SK-N-SH treated with all-trans-retinoic acid at 6 μM for 48 hours (cell line): Measurements from ENCODE around the gene DIP2C.

ENCODE experiments used
- ATAC-seq: fragments of 200-7000 bp; cut with Tn5 transposase; 3 replicates; pipeline ENCODE4 v1.9.1; 2020; ENCODE audit warnings: mild to moderate bottlenecking, moderate library complexity
- ARNTL ChIP-seq: fragments of 450-650 bp; formaldehyde crosslinking; IDR thresholded peaks from 2 replicates; pipeline ENCODE4 v1.5.0; 2020; ENCODE audit warnings: low read depth, mild to moderate bottlenecking, moderate library complexity, borderline replicate concordance
- BACH2 ChIP-seq: fragments of 250-450 bp; sonication (Bioruptor Pico); IDR thresholded peaks from 2 replicates; pipeline ENCODE4 v1.9.0; 2021; ENCODE audit warnings: mild to moderate bottlenecking, borderline replicate concordance
- CREB5 ChIP-seq: fragments of 250-450 bp; sonication (Bioruptor Pico); IDR thresholded peaks from 2 replicates; pipeline ENCODE4 v1.5.1; 2020; ENCODE audit warnings: low read depth, mild to moderate bottlenecking, moderate library complexity
- ESRRG ChIP-seq: fragments of 250-450 bp; sonication (Bioruptor Pico); IDR thresholded peaks from 2 replicates; pipeline ENCODE4 v1.6.1; 2021; ENCODE audit warnings: mild to moderate bottlenecking
- GLIS3 ChIP-seq: fragments of 250-450 bp; sonication (Bioruptor Pico); IDR thresholded peaks from 2 replicates; pipeline ENCODE4 v1.5.0; 2020; ENCODE audit warnings: mild to moderate bottlenecking, moderate library complexity
- ISL1 ChIP-seq: fragments of 250-450 bp; sonication (Bioruptor Pico); IDR thresholded peaks from 2 replicates; pipeline ENCODE4 v2.1.2; 2022; ENCODE audit warnings: mild to moderate bottlenecking, moderate library complexity
- OSR1 ChIP-seq: fragments of 250-450 bp; sonication (Bioruptor Pico); IDR thresholded peaks from 2 replicates; pipeline ENCODE4 v1.8.0; 2022; ENCODE audit warnings: moderate library complexity, mild to moderate bottlenecking, inconsistent platforms
- PATZ1 ChIP-seq: fragments of 250-450 bp; sonication (Bioruptor Pico); IDR thresholded peaks from 2 replicates; pipeline ENCODE4 v1.8.0; 2020; ENCODE audit warnings: mild to moderate bottlenecking, moderate library complexity, borderline replicate concordance
- POU6F1 ChIP-seq: fragments of 250-450 bp; sonication (Bioruptor Pico); IDR thresholded peaks from 2 replicates; pipeline ENCODE4 v1.8.0; 2021; ENCODE audit warnings: low read depth, mild to moderate bottlenecking, moderate library complexity, borderline replicate concordance
- PPARA ChIP-seq: fragments of 250-450 bp; sonication (Bioruptor Pico); IDR thresholded peaks from 2 replicates; pipeline ENCODE4 v1.5.0; 2020; ENCODE audit warnings: mild to moderate bottlenecking, borderline replicate concordance
- RARB ChIP-seq: fragments of 250-450 bp; sonication (Bioruptor Pico); IDR thresholded peaks from 2 replicates; pipeline ENCODE4 v1.8.0; 2021; ENCODE audit warnings: mild to moderate bottlenecking, moderate library complexity
- SNAI2 ChIP-seq: fragments of 250-450 bp; sonication (Bioruptor Pico); IDR thresholded peaks from 2 replicates; pipeline ENCODE4 v1.5.0; 2020; ENCODE audit warnings: mild to moderate bottlenecking, moderate library complexity
- TCF4 ChIP-seq: fragments of 250-450 bp; sonication (Bioruptor Pico); IDR thresholded peaks from 2 replicates; pipeline ENCODE4 v1.8.0; 2021; ENCODE audit warnings: mild to moderate bottlenecking, moderate library complexity, borderline replicate concordance
- TOX ChIP-seq: fragments of 250-450 bp; sonication (Bioruptor Pico); IDR thresholded peaks from 2 replicates; pipeline ENCODE4 v1.8.0; 2021; ENCODE audit warnings: mild to moderate bottlenecking, moderate library complexity, borderline replicate concordance
- ZC3H10 ChIP-seq: fragments of 250-450 bp; sonication (Bioruptor Pico); IDR thresholded peaks from 2 replicates; pipeline ENCODE4 v1.5.1; 2021; ENCODE audit warnings: mild to moderate bottlenecking, moderate library complexity
- ZFP3 ChIP-seq: fragments of 250-450 bp; sonication (Bioruptor Pico); IDR thresholded peaks from 2 replicates; pipeline ENCODE4 v1.5.0; 2020; ENCODE audit warnings: mild to moderate bottlenecking, moderate library complexity
- ZFP30 ChIP-seq: fragments of 450-650 bp; formaldehyde crosslinking; IDR thresholded peaks from 2 replicates; pipeline ENCODE4 v1.5.0; 2022; ENCODE audit warnings: mild to moderate bottlenecking, moderate library complexity
- ZNF70 ChIP-seq: fragments of 450-650 bp; formaldehyde crosslinking; IDR thresholded peaks from 2 replicates; pipeline ENCODE4 v1.5.0; 2020; ENCODE audit warnings: mild to moderate bottlenecking, moderate library complexity
- ZNF8 ChIP-seq: fragments of 450-650 bp; formaldehyde crosslinking; IDR thresholded peaks from 2 replicates; pipeline ENCODE4 v1.5.0; 2020; ENCODE audit warnings: mild to moderate bottlenecking, moderate library complexity
- TF ChIP-seq, protein P1 (sequence below): fragments of 250-450 bp; sonication (Bioruptor Pico); IDR thresholded peaks from 2 replicates; pipeline ENCODE4 v1.5.0; 2020; ENCODE audit warnings: mild to moderate bottlenecking, moderate library complexity
- TF ChIP-seq, protein P2 (sequence below): fragments of 250-450 bp; sonication (Bioruptor Pico); IDR thresholded peaks from 2 replicates; pipeline ENCODE4 v1.5.1; 2021; ENCODE audit warnings: mild to moderate bottlenecking, moderate library complexity

The DIP2C gene

DNA sequence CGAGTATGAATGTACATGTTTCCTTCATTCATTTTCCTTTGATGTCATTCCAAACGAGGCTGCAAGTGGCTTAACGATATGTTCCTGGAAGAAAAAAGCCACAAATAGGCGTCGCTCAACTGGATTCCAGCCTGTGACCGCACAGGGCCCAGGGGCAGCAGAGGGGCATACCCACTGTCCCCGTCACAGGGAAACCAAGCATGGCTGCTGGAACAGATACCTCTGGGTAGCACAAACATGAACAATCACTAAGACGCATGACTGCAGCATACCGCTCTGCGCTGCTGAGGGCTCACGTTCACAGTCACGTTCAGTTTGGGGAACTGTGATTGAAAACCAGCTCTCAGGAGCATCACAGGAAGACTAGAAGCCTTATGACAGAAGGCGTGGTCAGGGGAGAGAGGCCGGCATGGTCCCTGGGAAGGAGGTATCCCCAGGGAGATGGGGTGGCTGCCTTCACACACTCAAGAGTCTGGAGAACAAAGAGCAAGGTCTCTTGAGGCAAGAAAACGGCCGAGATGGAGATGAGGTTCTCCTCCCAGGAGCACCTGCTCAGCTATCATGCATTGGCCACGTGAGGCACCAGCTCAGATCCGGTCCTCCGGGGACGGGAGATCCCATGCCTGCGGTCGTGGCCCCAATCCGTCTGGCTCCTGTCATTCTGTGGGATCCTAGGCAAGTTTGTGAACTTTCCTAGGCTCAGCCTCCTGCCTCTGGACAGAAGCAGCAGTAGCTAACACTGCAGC lies 213.6 kb downstream of the DIP2C start:
- TF ChIP-seq, protein P1, sequence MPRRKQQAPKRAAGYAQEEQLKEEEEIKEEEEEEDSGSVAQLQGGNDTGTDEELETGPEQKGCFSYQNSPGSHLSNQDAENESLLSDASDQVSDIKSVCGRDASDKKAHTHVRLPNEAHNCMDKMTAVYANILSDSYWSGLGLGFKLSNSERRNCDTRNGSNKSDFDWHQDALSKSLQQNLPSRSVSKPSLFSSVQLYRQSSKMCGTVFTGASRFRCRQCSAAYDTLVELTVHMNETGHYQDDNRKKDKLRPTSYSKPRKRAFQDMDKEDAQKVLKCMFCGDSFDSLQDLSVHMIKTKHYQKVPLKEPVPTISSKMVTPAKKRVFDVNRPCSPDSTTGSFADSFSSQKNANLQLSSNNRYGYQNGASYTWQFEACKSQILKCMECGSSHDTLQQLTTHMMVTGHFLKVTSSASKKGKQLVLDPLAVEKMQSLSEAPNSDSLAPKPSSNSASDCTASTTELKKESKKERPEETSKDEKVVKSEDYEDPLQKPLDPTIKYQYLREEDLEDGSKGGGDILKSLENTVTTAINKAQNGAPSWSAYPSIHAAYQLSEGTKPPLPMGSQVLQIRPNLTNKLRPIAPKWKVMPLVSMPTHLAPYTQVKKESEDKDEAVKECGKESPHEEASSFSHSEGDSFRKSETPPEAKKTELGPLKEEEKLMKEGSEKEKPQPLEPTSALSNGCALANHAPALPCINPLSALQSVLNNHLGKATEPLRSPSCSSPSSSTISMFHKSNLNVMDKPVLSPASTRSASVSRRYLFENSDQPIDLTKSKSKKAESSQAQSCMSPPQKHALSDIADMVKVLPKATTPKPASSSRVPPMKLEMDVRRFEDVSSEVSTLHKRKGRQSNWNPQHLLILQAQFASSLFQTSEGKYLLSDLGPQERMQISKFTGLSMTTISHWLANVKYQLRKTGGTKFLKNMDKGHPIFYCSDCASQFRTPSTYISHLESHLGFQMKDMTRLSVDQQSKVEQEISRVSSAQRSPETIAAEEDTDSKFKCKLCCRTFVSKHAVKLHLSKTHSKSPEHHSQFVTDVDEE (CRISPR knock-in tag): no peak
- no peak for TF ChIP-seq ZFP30 (CRISPR knock-in tag)
- no peak for TF ChIP-seq BACH2 (CRISPR knock-in tag)
- TF ChIP-seq SNAI2 (CRISPR knock-in tag): no peak
- no peak for TF ChIP-seq PATZ1 (CRISPR knock-in tag)
- TF ChIP-seq ISL1 (CRISPR knock-in tag): no peak
- no peak for TF ChIP-seq PPARA (CRISPR knock-in tag)
- TF ChIP-seq CREB5 (CRISPR knock-in tag): no peak
- no peak for TF ChIP-seq TCF4
- TF ChIP-seq, protein P2, sequence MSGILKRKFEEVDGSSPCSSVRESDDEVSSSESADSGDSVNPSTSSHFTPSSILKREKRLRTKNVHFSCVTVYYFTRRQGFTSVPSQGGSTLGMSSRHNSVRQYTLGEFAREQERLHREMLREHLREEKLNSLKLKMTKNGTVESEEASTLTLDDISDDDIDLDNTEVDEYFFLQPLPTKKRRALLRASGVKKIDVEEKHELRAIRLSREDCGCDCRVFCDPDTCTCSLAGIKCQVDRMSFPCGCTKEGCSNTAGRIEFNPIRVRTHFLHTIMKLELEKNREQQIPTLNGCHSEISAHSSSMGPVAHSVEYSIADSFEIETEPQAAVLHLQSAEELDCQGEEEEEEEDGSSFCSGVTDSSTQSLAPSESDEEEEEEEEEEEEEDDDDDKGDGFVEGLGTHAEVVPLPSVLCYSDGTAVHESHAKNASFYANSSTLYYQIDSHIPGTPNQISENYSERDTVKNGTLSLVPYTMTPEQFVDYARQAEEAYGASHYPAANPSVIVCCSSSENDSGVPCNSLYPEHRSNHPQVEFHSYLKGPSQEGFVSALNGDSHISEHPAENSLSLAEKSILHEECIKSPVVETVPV (CRISPR knock-in tag): no peak
- no peak for TF ChIP-seq ZNF70
- TF ChIP-seq ZNF8 (CRISPR knock-in tag): no peak
- TF ChIP-seq POU6F1 (CRISPR knock-in tag): no peak
- no peak for TF ChIP-seq ESRRG (CRISPR knock-in tag)
- TF ChIP-seq RARB (CRISPR knock-in tag): no peak
- TF ChIP-seq TOX (CRISPR knock-in tag): no peak
- no peak for TF ChIP-seq ZC3H10
- no peak for TF ChIP-seq ARNTL
- TF ChIP-seq ZFP3: no peak
- TF ChIP-seq, all 23 proteins: peak for 0
- no peak for ATAC-seq

DNA sequence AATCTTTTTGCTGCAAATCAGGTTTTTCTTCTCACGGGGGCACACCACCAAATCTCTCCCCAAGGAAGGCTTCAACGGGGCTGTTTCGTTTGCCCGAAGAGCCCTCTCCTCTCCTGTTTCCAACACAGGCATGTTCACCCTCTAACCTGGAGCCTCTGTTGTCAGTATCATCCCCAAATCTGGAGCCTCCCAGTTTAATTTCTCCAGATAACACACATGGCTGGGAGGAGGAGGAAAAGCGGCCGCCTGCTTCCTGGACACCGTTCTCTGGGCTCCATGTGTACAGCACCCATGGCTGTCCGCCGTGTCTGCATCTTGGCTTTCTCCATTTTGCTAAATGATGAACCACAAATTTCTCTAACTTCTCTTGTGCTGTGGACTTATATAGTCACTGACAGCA lies 214.5 kb downstream of the DIP2C start:
- TF ChIP-seq ISL1 (CRISPR knock-in tag) (no peak), ZFP3 (no peak), PATZ1 (CRISPR knock-in tag) (no peak), OSR1 (CRISPR knock-in tag) (no peak), GLIS3 (no peak), ZNF70 (no peak), ZC3H10 (no peak), TCF4 (no peak), BACH2 (CRISPR knock-in tag) (no peak), ZFP30 (CRISPR knock-in tag) (no peak)
- TF ChIP-seq, protein P2 (CRISPR knock-in tag): no peak
- TF ChIP-seq, protein P1 (CRISPR knock-in tag): no peak
- TF ChIP-seq, all 23 proteins: peak for 0

More for the DNA sequence above, 214.5 kb downstream of the DIP2C start:
- no peak for ATAC-seq
